Measurements from ENCODE around the gene FERMT3.

FERMT3 gene

GRCh38 chr11:64266339-64266738 lies 59.8 kb downstream of the FERMT3 start:
- DNase-seq = no peak

GRCh38 chr11:64267207-64267945 lies 60.9 kb downstream of the FERMT3 start:
- DNase-seq = no peak

GRCh38 chr11:64268025-64268892 lies 61.7 kb downstream of the FERMT3 start:
- no peak for DNase-seq

GRCh38 chr11:64268893-64269539 lies 62.5 kb downstream of the FERMT3 start:
- DNase-seq = peak; percentile 69

GRCh38 chr11:64269540-64270220 lies 63.2 kb downstream of the FERMT3 start:
- DNase-seq = peak; percentile 100

Data from NCI-H69 (cell line).